Adipocyte (in vitro differentiated cells): ENCODE results near the gene MRPL24.

Source experiments
- DNase-seq: peaks from one replicate; pipeline ENCODE4 v3.0.0-alpha.2; 2015; ENCODE audit warnings: low read depth
- H3K27me3 ChIP-seq: replicated peaks from 2 replicates; pipeline ENCODE4 v1.7.0; 2013; ENCODE audit warnings: mild to moderate bottlenecking, low read length, moderate library complexity; ENCODE audit not compliant: control insufficient read depth, insufficient read depth
- H3K36me3 ChIP-seq: 2 replicates; pipeline ENCODE4 v1.7.0; 2013; ENCODE audit warnings: low read length, mild to moderate bottlenecking, moderate library complexity; ENCODE audit not compliant: control insufficient read depth, insufficient read depth, severe bottlenecking
- H3K4me1 ChIP-seq: 2 replicates; pipeline ENCODE4 v1.7.0; 2013; ENCODE audit warnings: mild to moderate bottlenecking, low read length, moderate library complexity; ENCODE audit not compliant: control insufficient read depth, insufficient read depth
- H3K4me3 ChIP-seq: 2 replicates; pipeline ENCODE4 v1.7.0; 2013; ENCODE audit warnings: mild to moderate bottlenecking, low read length, moderate library complexity
- H3K9ac ChIP-seq: 2 replicates; pipeline ENCODE4 v1.7.0; 2013; ENCODE audit warnings: mild to moderate bottlenecking, low read length, moderate library complexity
- H3K9me3 ChIP-seq: 2 replicates; pipeline ENCODE4 v1.7.0; 2013; ENCODE audit warnings: mild to moderate bottlenecking, low read length, moderate library complexity; ENCODE audit not compliant: control insufficient read depth

MRPL24 gene

GRCh38 chr1:156740741-156741480 is at the start of gene MRPL24:
Gene MRPL24 (minus strand): TSS chr1:156741088. CDS start chr1:156738704, 2,384 bp downstream.
- Histone ChIP-seq H3K4me1 (peaks cover 27% of the 10 kb centered on the region), H3K9ac (peak within 1 kb of the TSS; percentile 94), H3K9me3 (no peaks in the 10 kb centered on the region), H3K4me3 (peak within 1 kb of the TSS; percentile 98), H3K36me3 (peaks cover 57% of the 10 kb centered on the region), H3K27me3 (no peaks in the 10 kb centered on the region)
- peak; percentile 100 for DNase-seq

- Histone ChIP-seq H3K27me3 (no peaks in the 10 kb centered on the region), H3K9me3 (no peaks in the 10 kb centered on the region), H3K4me3 (no peak overlapping the region), H3K9ac (no peak overlapping the region), H3K36me3 (peaks cover 78% of the 10 kb centered on the region), H3K4me1 (peaks cover 6% of the 10 kb centered on the region)
- no peak for DNase-seq
Observed at GRCh38 chr1:156789621-156790318, 48.9 kb upstream of the MRPL24 start.

- peaks cover 77% of the 10 kb centered on the region for H3K36me3 ChIP-seq
- no peak overlapping the region for H3K9ac ChIP-seq
Observed at GRCh38 chr1:156788136-156788535, 47.2 kb upstream of the MRPL24 start.

DNA sequence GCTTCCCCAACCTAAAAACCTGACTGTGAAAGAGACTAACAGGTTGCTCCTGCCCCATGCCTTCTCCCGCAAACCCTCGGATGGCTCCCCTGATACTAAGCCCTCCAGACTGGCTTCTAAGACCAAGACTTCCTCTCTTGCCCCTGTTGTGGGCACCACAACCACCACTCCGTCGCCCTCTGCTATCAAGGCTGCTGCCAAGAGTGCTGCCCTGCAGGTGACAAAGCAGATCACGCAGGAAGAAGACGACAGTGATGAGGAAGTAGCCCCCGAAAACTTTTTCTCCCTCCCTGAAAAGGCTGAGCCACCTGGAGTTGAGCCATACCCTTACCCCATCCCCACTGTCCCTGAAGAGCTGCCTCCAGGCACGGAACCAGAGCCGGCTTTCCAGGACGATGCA is 45.8 kb upstream of the MRPL24 start:
- DNase-seq, result no peak
- no peaks in the 10 kb centered on the region for H3K9me3 ChIP-seq
- peaks cover 71% of the 10 kb centered on the region for H3K36me3 ChIP-seq
- H3K9ac ChIP-seq, result no peak overlapping the region
- no peaks in the 10 kb centered on the region for H3K27me3 ChIP-seq
- no peak overlapping the region for H3K4me3 ChIP-seq
- H3K4me1 ChIP-seq, result peaks cover 10% of the 10 kb centered on the region

More at GRCh38 chr1:156788136-156788535, 47.2 kb upstream of the MRPL24 start:
- no peak for DNase-seq
- Histone ChIP-seq H3K9me3 (no peaks in the 10 kb centered on the region), H3K4me1 (no peaks in the 10 kb centered on the region), H3K4me3 (no peak overlapping the region), H3K27me3 (no peaks in the 10 kb centered on the region)

GRCh38 chr1:156785458-156785857 is 44.6 kb upstream of the MRPL24 start:
- H3K9ac ChIP-seq, result no peak overlapping the region
- H3K4me1 ChIP-seq, result peaks cover 19% of the 10 kb centered on the region
- no peak for DNase-seq
- peaks cover 60% of the 10 kb centered on the region for H3K36me3 ChIP-seq
- no peak overlapping the region for H3K4me3 ChIP-seq
- no peaks in the 10 kb centered on the region for H3K27me3 ChIP-seq
- H3K9me3 ChIP-seq, result no peaks in the 10 kb centered on the region

DNA sequence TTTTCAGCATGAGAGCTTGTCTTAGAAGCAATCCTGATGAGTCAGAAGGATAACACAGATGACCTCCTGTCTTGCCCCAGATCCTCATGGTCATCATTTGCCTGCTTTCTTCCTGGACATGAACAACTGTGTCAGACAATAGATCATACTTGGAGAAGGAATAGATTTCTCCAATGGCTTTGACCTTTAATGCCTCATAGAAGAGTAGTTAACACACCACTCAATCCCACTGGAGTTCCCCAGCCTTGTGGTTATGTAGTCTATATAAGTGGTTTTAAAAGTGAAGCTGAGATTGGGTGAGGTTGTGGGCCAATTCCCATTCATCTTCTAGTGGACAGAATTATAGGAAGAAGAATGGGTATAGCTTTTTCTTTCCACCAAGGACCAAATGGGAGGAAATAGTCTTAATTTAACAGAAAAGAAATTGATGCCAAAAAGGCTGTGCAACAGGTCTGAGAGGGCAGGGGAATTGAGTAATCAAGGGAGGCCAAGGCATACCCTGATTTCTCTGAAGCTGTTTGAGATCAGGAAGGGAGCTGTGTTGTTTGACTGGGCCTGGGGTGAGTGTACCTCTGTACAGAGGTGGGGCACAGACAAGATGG is 40.8 kb upstream of the MRPL24 start:
- no peaks in the 10 kb centered on the region for H3K27me3 ChIP-seq
- H3K9ac ChIP-seq, result peak overlapping the region; percentile 10
- peaks cover 20% of the 10 kb centered on the region for H3K4me1 ChIP-seq
- peak; percentile 85 for DNase-seq
- H3K9me3 ChIP-seq, result no peaks in the 10 kb centered on the region
- H3K36me3 ChIP-seq, result peaks cover 37% of the 10 kb centered on the region
- H3K4me3 ChIP-seq, result peak overlapping the region; percentile 9

- DNase-seq, result no peak
- Histone ChIP-seq H3K9me3 (no peaks in the 10 kb centered on the region), H3K36me3 (peaks cover 9% of the 10 kb centered on the region), H3K9ac (no peak overlapping the region), H3K4me3 (no peak overlapping the region), H3K4me1 (peaks cover 39% of the 10 kb centered on the region), H3K27me3 (no peaks in the 10 kb centered on the region)
Observed at GRCh38 chr1:156777573-156777972, 36.7 kb upstream of the MRPL24 start.

DNA sequence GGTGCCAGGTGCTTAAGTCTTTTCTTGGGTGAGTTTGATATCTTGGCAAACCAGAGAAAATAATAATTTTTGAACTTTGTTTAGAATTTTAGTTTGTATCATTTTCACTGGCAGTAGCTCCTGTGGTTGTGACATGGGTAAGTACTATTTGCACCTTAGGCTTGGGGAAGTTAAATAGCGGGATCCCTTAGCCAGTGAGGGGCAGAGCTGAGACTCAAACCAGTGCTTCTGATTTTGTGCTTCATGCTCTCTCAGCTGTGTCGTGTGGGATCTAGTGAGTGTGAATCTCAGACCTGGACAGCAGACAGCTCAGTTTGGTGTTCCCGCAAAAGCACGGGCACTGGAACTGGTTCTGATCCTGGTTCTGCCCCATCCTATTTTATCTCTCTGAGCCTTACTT is 36.1 kb upstream of the MRPL24 start:
- Histone ChIP-seq H3K9me3 (no peaks in the 10 kb centered on the region), H3K4me1 (peaks cover 32% of the 10 kb centered on the region), H3K27me3 (no peaks in the 10 kb centered on the region), H3K4me3 (no peak overlapping the region), H3K9ac (no peak overlapping the region), H3K36me3 (peaks cover 5% of the 10 kb centered on the region)
- DNase-seq, result no peak

GRCh38 chr1:156775799-156776198 is 34.9 kb upstream of the MRPL24 start:
- Histone ChIP-seq H3K27me3 (no peaks in the 10 kb centered on the region), H3K9ac (no peak overlapping the region), H3K9me3 (no peaks in the 10 kb centered on the region), H3K4me3 (no peak overlapping the region), H3K36me3 (peaks cover 11% of the 10 kb centered on the region), H3K4me1 (peaks cover 21% of the 10 kb centered on the region)
- DNase-seq, result no peak

- DNase-seq, result no peak
- H3K4me1 ChIP-seq, result peaks cover 33% of the 10 kb centered on the region
- H3K36me3 ChIP-seq, result peaks cover 19% of the 10 kb centered on the region
- no peaks in the 10 kb centered on the region for H3K27me3 ChIP-seq
- H3K4me3 ChIP-seq, result peak overlapping the region; percentile 35
- H3K9me3 ChIP-seq, result no peaks in the 10 kb centered on the region
- H3K9ac ChIP-seq, result no peak overlapping the region
Observed at GRCh38 chr1:156773607-156774006, 32.7 kb upstream of the MRPL24 start.

GRCh38 chr1:156772728-156773497 is 32.0 kb upstream of the MRPL24 start:
- Histone ChIP-seq H3K36me3 (peaks cover 19% of the 10 kb centered on the region), H3K9ac (peak overlapping the region; percentile 23), H3K27me3 (no peaks in the 10 kb centered on the region), H3K4me1 (peaks cover 37% of the 10 kb centered on the region), H3K9me3 (no peaks in the 10 kb centered on the region), H3K4me3 (peak overlapping the region; percentile 35)
- DNase-seq, result no peak
